K562 (cell line): Measurements from ENCODE around the gene CENPX.

Experiments
- ARID1B ChIP-seq: fragments of 450-650 bp; IDR thresholded peaks from 2 replicates; pipeline ENCODE4 v1.6.1; 2016; ENCODE audit warnings: antibody characterized with exemption, mild to moderate bottlenecking, inconsistent platforms
- ERF ChIP-seq: fragments of 450-650 bp; formaldehyde crosslinking; IDR thresholded peaks from 2 replicates; pipeline ENCODE4 v1.4.0; 2020; ENCODE audit warnings: mild to moderate bottlenecking, mixed read lengths
- FOS ChIP-seq: IDR thresholded peaks from 3 replicates; pipeline ENCODE4 v1.6.1; 2011; ENCODE audit not compliant: insufficient read length; ENCODE audit errors: extremely low read depth
- FOXJ3 ChIP-seq: sonication (generic); formaldehyde crosslinking; IDR thresholded peaks from 2 replicates; pipeline ENCODE4 v1.4.0; 2020; ENCODE audit warnings: mild to moderate bottlenecking, missing genetic modification reagents
- JUNB ChIP-seq: fragments of 450-650 bp; formaldehyde crosslinking; conservative IDR thresholded peaks from 2 replicates; pipeline ENCODE4 v1.4.0; 2020; ENCODE audit warnings: mild to moderate bottlenecking
- POLR2A ChIP-seq: fragments of 450-650 bp; conservative IDR thresholded peaks from 2 replicates; pipeline ENCODE4 v1.6.1; 2016
- PRPF4 ChIP-seq: fragments of 200-400 bp; formaldehyde crosslinking; IDR thresholded peaks from one replicate; pipeline ENCODE4 v1.6.1; 2017; ENCODE audit warnings: low read length, low read depth, mild to moderate bottlenecking; ENCODE audit not compliant: insufficient read depth, poor library complexity, severe bottlenecking
- ZNF134 ChIP-seq: fragments of 250-450 bp; sonication (Bioruptor Pico); conservative IDR thresholded peaks from 2 replicates; pipeline ENCODE4 v1.4.0; 2020
- ZNF384 ChIP-seq: IDR thresholded peaks from 2 replicates; pipeline ENCODE4 v1.6.1; 2012; ENCODE audit warnings: low read depth, low read length, improper control_type of control experiment
- TF ChIP-seq, protein P1 (sequence below): sonication (generic); formaldehyde crosslinking; IDR thresholded peaks from 2 replicates; pipeline ENCODE4 v1.8.1; 2022; ENCODE audit warnings: missing genetic modification reagents

DNA sequence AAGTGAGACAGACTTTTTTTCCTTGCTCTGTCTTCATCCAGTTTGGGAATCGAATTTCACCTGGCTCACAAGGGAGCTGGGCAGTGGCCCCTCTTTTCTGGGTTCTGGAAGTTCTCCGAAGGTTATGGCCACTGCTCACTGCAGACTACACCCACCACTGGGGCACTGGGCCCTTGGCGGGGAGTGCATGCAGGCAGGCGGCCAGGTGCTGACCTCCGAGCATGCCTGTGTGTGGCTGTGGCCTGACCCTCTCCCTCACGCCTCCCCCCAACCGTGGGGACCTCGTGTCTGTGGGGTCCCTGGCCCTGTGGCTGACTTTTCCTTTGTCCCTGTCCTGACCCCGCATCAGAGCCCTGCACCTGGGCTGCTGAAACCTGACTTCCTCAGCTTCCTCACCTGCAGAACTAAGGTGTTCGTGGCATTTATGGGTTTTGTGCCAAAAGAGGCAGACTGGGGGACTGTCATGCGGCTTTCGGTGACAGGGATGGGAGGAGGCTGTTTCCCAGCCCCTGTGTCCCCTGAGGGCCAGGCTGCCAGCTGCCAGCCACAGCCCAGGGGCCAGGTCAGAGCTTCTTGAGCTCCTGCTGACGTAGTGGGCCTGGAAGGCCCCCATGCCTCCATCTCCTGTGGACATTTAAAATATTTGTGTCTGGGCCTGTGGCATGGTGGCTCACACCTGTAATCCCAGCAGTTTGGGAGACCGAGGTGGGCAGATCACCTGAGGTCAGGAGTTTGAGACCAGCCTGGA lies 23.8 kb downstream of the CENPX start:
- no peak for TF ChIP-seq ZNF384
- no peak for TF ChIP-seq FOXJ3 (CRISPR knock-in tag)
- TF ChIP-seq ERF: no peak
- no peak for TF ChIP-seq ZNF134
- TF ChIP-seq FOS: no peak
- TF ChIP-seq ARID1B: no peak
- TF ChIP-seq PRPF4: no peak
- TF ChIP-seq JUNB: no peak
- TF ChIP-seq, protein P1, sequence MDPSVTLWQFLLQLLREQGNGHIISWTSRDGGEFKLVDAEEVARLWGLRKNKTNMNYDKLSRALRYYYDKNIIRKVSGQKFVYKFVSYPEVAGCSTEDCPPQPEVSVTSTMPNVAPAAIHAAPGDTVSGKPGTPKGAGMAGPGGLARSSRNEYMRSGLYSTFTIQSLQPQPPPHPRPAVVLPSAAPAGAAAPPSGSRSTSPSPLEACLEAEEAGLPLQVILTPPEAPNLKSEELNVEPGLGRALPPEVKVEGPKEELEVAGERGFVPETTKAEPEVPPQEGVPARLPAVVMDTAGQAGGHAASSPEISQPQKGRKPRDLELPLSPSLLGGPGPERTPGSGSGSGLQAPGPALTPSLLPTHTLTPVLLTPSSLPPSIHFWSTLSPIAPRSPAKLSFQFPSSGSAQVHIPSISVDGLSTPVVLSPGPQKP (CRISPR knock-in tag): no peak
- TF ChIP-seq POLR2A: no peak
